ENCODE data around the gene CDC20B. TPM values are rescaled to one million over a fixed set of nuclear protein-coding genes. Genes with fewer than 3 reads are reported as not detected.
"Not testable (repeated sequence)": the region's sequence is repeated elsewhere in the genome, so short reads cannot be mapped to it uniquely, and the experiment has no call there.

CDC20B gene
- total RNA-seq, 1 donor from 2014 or later: not detected

GRCh38 chr5:55162666-55163065 is 10.3 kb downstream of the CDC20B start:
- DNase-seq (ENCODE audit: low spot score): no peak

DNA sequence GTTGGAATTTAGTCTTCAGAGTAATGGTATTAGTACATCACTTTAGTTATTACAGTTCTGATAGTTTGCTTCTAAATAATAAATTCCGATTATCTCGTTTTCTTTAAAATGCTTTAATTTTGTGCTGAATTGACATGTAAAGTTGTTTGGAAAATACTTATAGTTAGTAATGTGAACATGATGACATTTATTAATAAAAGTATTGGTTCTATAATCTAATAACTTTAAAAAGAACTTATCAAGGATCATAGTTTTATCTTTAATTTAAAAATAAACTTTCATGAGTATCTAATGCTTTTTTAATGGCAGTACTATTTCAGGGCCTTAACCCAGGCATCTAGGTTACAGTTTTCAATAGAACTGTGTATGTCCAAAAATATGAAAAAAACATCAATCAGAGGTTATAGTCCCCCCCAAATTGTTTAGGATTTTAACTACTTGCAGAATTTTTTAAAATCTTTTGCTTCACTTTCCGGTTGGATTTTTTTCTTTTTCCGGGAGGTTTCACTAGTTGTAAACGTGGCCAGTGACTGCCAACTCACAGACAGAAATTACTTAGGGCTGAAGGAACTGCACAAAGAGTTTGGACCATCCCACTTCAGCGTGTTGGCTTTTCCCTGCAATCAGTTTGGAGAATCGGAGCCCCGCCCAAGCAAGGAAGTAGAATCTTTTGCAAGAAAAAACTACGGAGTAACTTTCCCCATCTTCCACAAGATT is 12.3 kb downstream of the CDC20B start:
- DNase-seq (ENCODE audit: low spot score): no peak

- no peak for DNase-seq (ENCODE audit: low spot score)
Measured at GRCh38 chr5:55159763-55160492, 13.0 kb downstream of the CDC20B start, which contains the start of gene GPX8. Gene GPX8, plus strand, starts transcription at chr5:55160171. Its CDS starts 22 bp downstream, at chr5:55160193.

GRCh38 chr5:55154873-55155272 is 18.1 kb downstream of the CDC20B start:
- DNase-seq (ENCODE audit: low spot score): no peak

GRCh38 chr5:55151923-55152842 is 20.8 kb downstream of the CDC20B start:
- no peak for DNase-seq (ENCODE audit: low spot score)

DNA sequence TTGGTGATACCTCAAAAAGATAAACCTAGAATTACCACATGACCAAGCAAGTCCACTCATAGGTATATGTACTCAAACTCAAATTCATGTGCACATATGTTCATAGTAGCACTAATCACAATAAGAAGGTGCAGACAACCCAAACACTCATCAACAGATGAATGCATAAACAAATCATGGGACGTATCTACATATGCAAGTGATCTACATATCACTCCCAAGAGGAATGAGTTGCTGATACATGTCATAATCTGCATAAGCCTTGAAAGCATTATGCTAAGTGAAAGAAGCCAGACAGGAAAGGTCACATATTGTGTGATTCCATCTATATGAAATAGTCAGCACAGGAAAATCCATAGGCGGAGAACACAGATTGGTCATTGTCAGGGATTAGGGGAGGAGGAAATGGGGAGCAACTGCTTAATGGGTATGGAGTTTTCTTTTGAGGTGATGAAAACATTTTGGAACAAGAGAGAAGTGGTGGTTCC is 23.6 kb downstream of the CDC20B start:
- no peak for DNase-seq (ENCODE audit: low spot score)

DNA sequence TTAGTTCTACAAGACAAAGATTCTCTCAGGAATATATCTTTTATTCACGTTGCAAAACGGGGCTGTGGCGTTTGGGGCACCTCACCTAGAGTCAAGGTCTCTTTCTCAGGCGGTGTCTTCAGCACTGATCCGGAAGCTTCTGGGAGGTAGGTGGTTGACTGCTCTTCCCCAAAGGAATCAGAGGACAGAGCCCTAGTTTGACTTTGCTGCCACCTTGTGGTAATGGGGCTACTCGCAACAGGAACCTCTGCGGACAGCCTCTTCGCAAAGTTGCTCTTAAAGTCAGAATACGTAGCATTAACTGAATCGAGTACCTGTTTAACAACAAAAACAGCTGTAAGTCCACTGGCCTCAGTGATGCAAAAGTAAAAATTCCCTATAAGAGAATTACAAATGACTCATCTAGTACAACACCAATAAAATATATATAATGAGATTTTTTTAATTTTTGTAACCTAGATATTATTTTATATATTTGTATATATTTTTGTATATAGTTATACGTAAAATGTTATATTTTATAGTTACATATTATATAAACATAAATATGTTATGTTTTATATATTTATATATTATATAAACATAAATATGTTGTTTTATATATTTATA is 26.3 kb downstream of the CDC20B start:
- DNase-seq (ENCODE audit: low spot score): no peak

DNA sequence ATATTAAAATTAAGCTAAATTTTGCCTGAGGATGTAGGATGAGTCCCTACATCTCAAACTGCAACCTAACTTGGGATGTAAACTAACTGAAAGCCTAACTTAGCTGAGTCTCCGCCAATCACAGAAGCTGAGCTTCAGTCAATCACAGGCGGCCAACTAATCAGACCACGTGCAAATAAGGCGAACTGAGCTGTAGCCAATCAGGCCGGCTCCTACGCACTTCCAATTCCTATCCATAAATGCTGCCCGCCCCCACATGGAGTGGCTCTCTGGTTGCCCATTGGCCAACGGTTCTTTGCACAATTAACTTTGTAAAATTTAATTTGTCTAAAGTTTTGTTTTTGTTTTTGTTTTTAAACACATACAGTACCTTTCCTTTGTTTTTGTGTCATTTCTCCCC is 26.9 kb downstream of the CDC20B start:
- DNase-seq (ENCODE audit: low spot score): no peak

- no peak for DNase-seq (ENCODE audit: low spot score)
Measured at GRCh38 chr5:55143624-55144023, 29.4 kb downstream of the CDC20B start.

DNA sequence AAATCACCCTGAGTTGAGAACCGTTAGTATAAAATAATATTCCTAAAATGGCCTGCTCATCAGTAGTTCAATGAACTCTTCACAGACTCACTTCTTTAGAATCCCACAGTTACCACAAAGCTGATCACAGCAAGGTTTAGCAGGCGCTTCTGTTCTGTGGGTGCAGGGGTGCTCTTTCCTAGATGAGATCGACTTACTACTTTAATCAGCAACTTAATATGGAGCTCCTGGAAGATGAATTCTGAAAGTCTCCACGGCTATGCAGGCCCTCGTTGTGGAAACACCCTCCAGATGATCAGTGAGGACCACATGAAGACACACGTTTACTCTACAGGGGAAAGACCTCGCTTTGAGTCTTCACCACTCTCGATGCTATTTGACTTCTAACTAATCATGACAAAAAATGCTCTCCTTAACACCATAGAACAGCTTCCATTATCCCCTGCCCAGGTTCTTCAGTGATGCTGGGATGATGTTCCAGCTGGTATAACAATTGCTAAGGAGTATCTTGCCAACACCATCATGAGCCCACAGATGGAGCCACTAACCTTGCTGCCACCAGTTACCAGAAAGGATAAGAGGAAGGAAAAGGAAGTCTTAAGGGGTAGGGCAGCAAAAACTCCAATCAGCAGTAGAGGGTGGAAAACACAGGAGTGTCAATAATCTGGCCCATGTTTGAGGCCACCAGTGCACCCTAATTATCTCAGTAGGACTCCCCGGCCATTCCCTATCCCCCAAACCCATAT is 30.9 kb downstream of the CDC20B start:
- no peak for DNase-seq (ENCODE audit: low spot score)

- no peak for DNase-seq (ENCODE audit: low spot score)
Measured at GRCh38 chr5:55140908-55141665, 31.9 kb downstream of the CDC20B start.

- no peak for DNase-seq (ENCODE audit: low spot score)
Measured at GRCh38 chr5:55136521-55136920, 36.5 kb downstream of the CDC20B start.

DNA sequence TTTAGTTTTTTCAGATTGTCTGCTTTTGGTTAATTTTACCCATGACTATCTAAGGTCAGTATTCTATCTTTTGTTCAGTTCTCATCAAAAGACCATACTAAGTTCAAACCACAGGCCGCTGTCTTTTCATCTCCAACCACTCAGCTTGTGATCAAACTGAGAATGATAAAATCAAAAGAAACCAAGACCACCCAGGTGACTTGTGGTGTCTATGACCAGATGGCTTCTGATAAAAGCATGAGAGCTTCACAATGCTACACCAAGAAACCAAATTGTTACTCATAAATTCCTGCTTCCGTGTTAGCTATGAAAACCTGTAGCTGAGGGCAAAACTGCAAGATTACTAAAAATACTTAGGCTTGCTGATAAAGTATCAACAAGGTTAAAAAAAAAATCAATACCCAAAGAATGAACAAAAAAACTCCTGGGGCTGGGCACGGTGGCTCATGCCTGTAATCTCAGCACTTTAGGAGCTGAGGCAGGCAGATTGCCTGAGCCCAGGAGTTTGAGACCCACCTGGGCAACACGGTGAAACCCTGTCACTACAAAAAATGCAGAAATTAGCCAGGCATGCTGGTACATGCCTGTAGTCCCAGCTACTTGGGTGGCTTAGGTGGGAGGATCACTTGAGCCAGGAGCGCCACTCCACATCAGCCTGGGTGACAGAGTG is 38.8 kb downstream of the CDC20B start:
- DNase-seq (ENCODE audit: low spot score): no peak

DNA sequence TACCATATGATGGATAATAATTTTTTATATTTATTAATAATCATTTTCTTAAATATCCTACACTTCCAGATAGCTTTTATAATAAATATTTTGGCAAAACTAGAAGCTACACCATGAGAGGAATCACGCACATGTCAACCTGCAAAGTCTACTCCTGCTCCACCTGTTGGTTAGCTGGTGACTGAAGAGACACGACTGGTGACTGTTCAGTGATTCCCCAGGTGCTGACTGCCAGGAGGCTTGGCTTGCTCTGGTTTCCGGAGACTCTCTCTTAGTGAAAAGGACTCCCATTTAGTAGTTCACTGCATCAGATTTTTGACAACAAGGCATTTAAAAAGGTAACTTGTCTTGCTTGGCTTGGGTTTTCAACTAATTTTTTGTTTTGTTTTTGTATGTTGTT is 49.6 kb downstream of the CDC20B start:
- DNase-seq (ENCODE audit: low spot score): no peak

DNA sequence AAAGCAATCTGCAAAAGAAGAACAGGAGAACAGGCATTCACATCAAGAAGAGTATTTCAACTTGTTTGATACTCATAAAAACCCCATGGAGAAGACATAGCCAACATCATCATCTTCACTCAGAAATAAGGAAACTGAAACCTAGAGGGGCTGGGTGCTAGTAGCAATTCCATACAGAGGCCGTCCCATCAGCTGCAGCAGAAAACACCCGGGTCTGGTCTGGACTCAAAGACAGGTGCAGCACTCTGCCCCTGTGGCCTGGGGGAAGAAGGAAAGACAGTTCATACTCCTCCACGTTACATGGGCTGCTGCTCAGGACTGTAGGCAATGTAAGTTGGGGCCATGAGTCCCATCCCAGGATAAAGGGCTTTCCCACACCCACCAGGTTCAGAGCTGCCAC is 58.9 kb downstream of the CDC20B start:
- no peak for DNase-seq (ENCODE audit: low spot score)

- DNase-seq (ENCODE audit: low spot score): no peak
Measured at GRCh38 chr5:55113327-55113726, 59.6 kb downstream of the CDC20B start.

GRCh38 chr5:55110217-55110616 is 62.8 kb downstream of the CDC20B start:
- DNase-seq (ENCODE audit: low spot score): no peak

DNA sequence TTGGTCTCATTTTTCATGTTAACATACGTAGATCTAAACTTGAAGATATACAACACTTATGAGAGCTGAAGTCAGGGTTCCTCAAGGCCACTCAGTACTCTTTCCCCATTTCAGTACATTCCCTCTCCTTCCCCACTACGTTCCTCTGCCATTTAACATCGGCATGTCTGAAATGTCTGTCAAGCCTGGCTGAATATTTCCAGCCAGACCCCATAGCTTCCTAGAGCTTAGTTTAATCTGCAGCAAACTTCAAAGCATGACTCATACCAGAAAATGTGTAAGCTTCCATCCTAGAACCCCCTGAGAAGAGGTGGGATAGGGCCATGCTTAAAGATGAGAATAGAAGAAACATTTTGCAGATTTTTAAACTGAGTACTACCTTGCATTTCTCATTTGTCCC is 64.3 kb downstream of the CDC20B start:
- no peak for DNase-seq (ENCODE audit: low spot score)

- DNase-seq (ENCODE audit: low spot score): not testable (repeated sequence)
Measured at GRCh38 chr5:55105976-55106375, 67.0 kb downstream of the CDC20B start.

Data from mesenteric fat pad (tissue), 1 donor.